Smooth muscle cell of the umbilical artery (primary cell): ENCODE results near the gene LUZP1. TPM values are rescaled to one million over a fixed set of nuclear protein-coding genes. Genes with fewer than 3 reads are reported as not detected.

Source experiments
- total RNA-seq: library from RNA; depleted of rRNA; stranded (reverse); fragments of >200 nt; gene quantifications from 2 replicates; pipeline ENCODE4 v1.2.3, GENCODE V29; 2014

Gene LUZP1
- 34.1 and 66.6 TPM in 2 replicates for total RNA-seq

DNA sequence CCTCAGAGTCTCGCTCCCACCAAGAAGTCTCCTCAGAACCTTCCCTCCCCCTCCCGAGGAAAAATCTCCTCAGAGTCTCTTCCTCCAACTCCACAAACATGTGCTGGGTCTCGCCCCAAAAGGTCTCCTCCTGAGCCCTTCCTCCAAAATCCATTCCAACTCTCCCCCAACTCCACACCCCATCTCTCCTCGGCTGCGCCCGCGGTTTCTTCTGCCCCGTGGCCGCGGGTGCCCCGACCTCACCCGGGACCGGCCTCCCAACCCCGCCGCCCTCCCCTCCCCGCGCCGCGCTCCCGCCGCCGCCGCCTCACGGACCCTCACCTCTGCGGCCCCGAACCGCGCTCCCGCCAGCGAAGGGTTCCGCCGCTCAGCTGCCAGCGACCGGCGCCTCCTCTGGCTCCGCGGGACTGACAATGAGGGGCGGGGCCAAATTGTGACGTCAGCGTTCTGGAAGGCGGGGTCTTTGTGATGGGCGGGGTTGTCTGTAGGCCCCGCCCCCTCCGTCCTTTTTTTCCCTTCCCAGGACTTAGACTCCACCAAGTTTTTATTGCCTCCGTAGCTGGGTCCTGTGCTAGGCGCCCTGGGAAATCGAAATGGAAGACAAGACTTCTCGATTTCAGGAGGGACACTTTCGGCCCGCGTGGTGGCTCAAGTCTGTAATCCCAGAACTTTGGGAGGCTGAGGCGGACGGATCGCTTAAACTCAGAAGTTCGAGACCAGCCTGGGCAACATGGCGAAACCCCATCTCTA lies at the start of gene LUZP1:
TSS of gene LUZP1 (minus strand) at position 412 of the 750 bp plus-strand sequence.

DNA sequence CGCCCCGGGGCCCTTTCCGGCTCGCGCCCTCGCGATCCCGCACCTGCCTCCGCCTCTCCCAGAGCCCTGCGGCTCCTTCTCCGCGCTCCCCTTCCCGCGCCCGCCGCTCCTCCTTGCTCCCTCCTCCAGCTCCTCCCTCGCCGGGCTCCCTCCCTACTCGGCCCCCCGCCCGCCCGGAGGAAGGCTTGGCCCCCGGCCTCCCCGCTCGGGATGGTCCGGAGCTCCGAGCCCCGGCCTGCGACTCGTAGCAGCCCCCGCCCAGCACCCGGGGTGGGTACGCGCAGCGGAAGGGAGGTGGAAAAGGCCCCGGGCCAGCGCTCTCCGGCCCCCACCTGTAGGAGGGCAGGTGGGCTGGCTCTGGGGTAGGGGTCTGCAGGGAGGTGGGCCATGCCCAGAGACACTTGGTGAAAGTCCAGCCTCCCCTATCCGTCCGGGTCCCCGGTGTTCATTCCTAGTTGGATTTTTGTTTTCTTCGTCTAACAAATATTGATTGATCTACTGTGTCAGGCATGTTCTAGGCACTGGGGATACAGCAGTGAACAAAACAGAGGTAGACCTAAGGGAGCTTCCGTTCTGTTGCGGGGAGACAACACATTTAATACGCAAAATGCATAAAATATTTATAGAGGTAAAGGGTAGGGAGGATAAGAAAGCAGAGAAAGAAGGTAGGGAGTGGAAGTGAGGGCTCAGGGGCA lies 48.9 kb upstream of the LUZP1 start, which contains the start of gene HTR1D:
TSS of gene HTR1D (minus strand) at position 82 of the 695 bp plus-strand sequence. CDS start 23,283 bp downstream, outside the sequence.

Other genes starting within 250 kb of the LUZP1 start
- gene LACTBL1, start 196.0 kb downstream of the LUZP1 start, total RNA-seq: not detected in 2 replicates
- not detected in 2 replicates for gene TEX46, start 153.0 kb downstream of the LUZP1 start, total RNA-seq
- 86.4 and 121 TPM in 2 replicates for gene KDM1A, start 149.4 kb downstream of the LUZP1 start, total RNA-seq
- 0.05 TPM in 1 of 2 replicates, not detected in the other for gene HTR1D, start 48.6 kb upstream of the LUZP1 start, total RNA-seq
- 60.6 and 87.4 TPM in 2 replicates for gene HNRNPR, start 175.4 kb upstream of the LUZP1 start, total RNA-seq
- 15.7 and 16.0 TPM in 2 replicates for gene ZNF436, start 201.0 kb upstream of the LUZP1 start, total RNA-seq